ENCODE measurements around the gene PDE10A.

DNA sequence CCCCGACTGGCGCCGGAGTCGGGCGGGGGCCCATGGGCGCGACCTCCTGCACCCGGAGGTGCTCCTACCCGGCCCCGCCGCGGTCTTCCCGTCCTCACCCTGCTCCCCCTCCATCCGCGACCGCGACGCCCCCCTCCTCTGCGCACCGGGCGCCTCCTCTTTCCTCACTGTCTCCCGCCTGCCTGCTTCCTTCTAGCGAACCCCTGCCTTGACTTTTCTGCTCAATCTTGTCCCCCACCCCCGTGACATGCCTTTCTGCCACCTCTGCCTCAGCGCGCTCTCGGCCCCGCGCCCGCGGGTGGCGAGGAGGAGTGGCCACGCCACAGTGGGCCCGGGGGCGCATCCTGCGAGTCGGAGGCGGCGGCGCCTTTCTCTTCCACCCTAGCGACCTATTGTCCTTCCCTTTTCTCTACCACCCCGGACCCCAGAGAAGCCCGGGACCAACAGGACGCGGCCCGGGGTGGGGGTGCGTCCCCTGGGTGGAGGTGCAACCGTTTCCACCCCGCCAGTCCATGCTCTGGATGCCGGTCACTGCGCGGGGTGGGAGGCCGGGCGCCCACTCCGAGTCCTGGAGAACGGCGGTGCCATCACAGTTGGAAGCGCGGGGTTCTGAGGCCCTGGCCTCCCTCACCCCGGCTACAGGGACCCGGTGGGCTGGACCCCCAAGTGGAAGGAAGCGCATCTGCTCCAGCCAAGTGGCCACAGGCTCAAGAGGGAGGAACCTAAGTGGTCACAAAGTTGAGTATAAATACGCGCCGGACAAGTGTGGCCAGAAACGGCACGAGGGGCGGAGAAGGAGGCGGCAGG lies 2.0 kb downstream of the PDE10A start:
- TF ChIP-seq, protein P1, sequence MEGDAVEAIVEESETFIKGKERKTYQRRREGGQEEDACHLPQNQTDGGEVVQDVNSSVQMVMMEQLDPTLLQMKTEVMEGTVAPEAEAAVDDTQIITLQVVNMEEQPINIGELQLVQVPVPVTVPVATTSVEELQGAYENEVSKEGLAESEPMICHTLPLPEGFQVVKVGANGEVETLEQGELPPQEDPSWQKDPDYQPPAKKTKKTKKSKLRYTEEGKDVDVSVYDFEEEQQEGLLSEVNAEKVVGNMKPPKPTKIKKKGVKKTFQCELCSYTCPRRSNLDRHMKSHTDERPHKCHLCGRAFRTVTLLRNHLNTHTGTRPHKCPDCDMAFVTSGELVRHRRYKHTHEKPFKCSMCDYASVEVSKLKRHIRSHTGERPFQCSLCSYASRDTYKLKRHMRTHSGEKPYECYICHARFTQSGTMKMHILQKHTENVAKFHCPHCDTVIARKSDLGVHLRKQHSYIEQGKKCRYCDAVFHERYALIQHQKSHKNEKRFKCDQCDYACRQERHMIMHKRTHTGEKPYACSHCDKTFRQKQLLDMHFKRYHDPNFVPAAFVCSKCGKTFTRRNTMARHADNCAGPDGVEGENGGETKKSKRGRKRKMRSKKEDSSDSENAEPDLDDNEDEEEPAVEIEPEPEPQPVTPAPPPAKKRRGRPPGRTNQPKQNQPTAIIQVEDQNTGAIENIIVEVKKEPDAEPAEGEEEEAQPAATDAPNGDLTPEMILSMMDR (IDR thresholded peaks at IDR 0.05): no peak
- TF ChIP-seq ETV6 (CRISPR knock-in tag; IDR thresholded peaks at IDR 0.05): no peak
- TF ChIP-seq, protein P2, sequence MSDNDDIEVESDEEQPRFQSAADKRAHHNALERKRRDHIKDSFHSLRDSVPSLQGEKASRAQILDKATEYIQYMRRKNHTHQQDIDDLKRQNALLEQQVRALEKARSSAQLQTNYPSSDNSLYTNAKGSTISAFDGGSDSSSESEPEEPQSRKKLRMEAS (CRISPR knock-in tag; IDR thresholded peaks at IDR 0.05): no peak
- no peak for TF ChIP-seq TCF7 (CRISPR knock-in tag; IDR thresholded peaks at IDR 0.05; ENCODE audit: low read depth)
- TF ChIP-seq, protein P3, sequence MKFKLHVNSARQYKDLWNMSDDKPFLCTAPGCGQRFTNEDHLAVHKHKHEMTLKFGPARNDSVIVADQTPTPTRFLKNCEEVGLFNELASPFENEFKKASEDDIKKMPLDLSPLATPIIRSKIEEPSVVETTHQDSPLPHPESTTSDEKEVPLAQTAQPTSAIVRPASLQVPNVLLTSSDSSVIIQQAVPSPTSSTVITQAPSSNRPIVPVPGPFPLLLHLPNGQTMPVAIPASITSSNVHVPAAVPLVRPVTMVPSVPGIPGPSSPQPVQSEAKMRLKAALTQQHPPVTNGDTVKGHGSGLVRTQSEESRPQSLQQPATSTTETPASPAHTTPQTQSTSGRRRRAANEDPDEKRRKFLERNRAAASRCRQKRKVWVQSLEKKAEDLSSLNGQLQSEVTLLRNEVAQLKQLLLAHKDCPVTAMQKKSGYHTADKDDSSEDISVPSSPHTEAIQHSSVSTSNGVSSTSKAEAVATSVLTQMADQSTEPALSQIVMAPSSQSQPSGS (CRISPR knock-in tag; IDR thresholded peaks at IDR 0.05; ENCODE audit: borderline replicate concordance, low read depth): no peak

Measured in WTC11 (cell line).